GM21526 (cell line): ENCODE measurements around the gene ATAD3A.
"Not testable (repeated sequence)": the region's sequence is repeated elsewhere in the genome, so short reads cannot be mapped to it uniquely, and the experiment has no call there.

Source experiments
- ATAC-seq: cut with Tn5 transposase; IDR thresholded peaks from one replicate; pipeline ENCODE4 v1.9.1; 2021; ENCODE audit warnings: moderate library complexity; ENCODE audit not compliant: unreplicated experiment, low FRiP score

Gene ATAD3A

DNA sequence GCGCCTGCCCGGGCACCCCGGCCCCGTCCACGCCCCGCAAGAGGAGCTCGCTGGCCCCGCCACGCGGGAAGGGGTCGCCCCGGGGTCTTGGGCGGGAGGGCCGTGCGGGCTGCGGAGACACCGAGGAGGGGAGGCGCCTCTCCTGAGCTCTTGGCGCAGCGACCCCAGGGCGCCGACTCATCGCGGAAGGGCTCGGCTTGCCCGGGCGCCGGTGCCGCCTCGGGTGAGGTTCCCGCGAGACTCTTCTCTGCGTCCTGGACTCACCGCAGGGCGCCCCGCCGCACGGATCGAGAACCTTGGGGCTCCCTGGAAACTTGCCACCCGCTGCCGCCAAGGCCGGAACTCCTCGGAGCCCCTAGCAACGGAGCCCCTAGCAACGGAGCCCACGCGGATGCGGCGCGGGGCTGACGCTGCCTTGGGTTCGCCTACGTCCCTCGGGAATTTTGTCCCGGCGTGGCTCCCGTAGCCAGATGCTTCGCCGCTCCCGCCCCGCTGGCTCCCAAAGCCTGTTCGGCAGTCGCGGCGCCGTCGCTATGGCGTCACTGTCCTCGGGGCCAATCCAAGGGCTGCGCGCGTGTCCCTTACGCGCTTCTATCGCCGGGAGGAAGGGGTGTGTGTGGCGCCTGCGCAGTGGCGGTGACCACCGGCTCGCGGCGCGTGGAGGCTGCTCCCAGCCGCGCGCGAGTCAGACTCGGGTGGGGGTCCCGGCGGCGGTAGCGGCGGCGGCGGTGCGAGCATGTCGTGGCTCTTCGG lies at the start of gene ATAD3A:
TSS of gene ATAD3A (plus strand) at position 630 of the 753 bp plus-strand sequence. CDS start at position 737, 107 bp downstream.
- peak; percentile 77 for ATAC-seq

DNA sequence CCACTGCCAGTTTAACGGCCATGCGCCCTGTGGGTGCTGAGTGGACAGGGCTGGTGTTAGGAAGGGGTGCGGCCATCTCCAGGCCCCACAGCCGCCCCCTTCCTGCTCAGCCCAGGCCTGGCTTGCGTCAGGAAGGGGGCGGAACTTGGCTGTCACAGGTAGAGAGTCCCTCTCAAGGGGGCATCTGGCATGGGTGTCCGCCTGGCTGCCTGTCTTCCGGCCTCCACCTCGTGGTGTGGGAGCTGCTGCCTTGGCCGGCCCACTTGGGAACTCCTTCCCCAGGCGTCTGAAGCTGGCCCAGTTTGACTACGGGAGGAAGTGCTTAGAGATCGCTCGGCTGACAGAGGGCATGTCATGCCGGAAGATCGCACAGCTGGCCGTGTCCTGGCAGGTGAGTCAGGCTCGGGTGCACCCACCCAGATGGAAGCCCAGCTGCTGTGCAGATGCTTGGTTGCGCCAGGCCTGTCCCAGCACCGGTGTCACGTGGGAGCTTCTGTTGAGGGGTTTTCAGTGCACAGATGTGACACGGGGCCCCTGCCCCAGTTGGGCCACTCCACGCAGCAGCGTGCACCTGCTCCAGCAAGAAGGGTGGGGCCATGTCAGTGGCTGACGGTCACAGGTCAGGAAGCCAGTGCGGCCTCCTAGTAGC lies 49.5 kb upstream of the ATAD3A start:
- no peak for ATAC-seq

DNA sequence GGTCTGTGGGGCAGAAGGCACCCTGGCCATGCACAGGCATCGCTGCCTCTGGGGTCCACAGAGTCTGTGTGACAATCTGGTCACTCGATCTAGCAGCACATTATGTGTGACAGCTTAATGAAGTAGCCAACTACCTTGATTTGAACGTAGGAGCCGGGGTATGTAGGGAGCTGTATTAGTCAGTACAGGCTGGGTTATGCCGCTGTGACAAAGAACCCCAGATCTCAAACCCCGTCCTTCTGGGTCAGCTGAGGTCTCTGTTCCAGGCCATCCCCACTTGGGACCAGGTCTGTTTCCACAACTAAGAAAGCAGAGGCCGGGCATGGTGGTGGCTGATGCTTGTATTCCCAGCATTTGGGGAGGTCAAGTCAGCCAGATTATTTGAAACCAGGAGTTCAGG lies 48.6 kb upstream of the ATAD3A start:
- no peak for ATAC-seq

DNA sequence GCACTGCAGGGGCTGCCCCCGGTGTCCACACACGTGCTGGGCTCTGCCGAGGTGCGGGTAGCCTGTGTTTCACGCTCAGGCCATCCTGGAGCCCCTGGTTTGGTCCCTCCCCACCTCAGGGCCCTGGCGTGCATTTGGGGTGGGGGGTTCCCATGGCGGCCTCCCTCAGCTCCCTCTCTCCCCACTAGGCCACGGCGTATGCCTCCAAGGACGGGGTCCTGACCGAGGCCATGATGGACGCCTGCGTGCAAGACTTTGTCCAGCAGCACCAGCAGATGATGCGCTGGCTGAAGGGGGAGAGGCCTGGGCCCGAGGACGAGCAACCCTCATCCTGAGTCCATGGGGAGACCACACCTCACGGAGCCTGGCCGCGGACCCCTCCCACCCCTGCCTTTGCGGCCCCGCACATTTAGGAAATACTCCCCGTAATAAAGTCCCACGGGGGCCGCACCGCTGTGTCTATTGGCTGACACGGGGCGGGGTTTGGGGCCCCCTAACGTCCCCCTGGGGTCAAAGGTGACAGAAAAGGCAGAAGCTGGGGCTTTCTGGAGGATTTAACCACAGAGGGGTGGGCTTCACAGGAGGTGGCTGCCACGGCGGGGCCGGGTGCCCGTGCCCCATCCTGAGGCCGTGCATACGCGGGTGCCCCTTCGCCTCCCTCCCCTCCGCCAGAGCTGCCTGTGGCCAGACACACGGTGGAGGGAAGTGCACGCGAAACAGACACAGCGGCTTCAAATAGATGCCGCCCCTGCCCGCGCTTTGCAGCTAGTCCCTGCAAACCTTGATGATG lies 43.6 kb upstream of the ATAD3A start:
- not testable (repeated sequence) for ATAC-seq

DNA sequence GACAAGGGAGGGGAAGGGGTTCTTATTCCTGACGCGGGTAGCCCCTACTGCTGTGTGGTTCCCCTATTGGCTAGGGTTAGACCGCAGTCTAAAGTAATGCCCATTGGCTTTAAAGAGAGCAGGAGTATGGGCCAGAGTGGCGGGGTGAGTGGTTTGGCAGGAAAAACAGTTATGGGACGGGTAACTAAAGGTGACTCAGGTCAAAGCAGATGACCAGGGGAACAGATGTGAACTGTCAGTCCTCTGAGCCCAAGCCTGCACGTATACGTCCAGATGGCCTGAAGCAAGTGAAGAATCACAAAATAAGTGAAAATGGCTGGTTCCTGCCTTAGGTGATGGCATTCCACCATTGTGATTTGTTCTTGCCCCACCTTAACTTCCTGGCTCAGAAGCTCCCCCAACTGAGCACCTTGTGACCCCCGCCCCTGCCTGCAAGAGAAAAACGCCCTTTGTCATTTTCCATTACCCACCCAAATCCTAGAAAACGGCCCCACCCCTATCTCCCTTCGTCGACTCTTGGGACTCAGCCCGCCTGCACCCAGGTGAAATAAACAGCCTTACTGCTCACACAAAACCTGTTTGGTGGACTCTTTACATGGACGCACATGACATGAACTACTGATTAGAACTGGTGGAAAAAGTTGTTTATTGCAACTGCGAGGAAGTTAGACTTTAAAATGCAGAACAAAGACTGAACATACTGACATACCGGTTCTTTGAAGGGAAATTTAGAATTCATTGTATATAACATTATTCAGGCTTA lies 41.2 kb upstream of the ATAD3A start:
- ATAC-seq: no peak

DNA sequence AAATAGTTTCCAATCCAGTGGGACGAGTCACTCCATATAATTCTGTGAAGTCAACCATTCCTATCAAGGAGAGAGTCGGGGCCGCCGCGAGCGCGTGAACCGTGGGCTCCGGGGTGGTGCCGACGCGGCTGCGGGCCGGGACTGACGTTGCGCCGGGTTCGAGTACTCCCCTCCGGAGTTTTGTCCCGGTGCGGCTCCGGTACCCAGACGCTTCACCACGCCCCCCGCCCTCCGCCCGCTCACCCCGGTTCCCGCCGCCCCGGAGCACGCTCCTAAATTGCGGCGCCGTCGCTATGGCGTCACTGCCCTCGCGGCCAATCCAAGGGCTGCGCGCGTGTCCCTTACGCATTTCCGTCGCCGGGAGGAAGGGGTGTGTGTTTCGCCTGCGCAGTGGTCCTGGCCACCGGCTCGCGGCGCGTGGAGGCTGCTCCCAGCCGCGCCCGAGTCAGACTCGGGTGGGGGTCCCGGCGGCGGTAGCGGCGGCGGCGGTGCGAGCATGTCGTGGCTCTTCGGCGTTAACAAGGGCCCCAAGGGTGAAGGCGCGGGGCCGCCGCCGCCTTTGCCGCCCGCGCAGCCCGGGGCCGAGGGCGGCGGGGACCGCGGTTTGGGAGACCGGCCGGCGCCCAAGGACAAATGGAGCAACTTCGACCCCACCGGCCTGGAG lies 40.4 kb upstream of the ATAD3A start, which contains the start of gene ATAD3B:
TSS of gene ATAD3B (plus strand) at position 377 of the 664 bp plus-strand sequence. CDS start at position 497, 120 bp downstream.
- peak; percentile 81 for ATAC-seq

DNA sequence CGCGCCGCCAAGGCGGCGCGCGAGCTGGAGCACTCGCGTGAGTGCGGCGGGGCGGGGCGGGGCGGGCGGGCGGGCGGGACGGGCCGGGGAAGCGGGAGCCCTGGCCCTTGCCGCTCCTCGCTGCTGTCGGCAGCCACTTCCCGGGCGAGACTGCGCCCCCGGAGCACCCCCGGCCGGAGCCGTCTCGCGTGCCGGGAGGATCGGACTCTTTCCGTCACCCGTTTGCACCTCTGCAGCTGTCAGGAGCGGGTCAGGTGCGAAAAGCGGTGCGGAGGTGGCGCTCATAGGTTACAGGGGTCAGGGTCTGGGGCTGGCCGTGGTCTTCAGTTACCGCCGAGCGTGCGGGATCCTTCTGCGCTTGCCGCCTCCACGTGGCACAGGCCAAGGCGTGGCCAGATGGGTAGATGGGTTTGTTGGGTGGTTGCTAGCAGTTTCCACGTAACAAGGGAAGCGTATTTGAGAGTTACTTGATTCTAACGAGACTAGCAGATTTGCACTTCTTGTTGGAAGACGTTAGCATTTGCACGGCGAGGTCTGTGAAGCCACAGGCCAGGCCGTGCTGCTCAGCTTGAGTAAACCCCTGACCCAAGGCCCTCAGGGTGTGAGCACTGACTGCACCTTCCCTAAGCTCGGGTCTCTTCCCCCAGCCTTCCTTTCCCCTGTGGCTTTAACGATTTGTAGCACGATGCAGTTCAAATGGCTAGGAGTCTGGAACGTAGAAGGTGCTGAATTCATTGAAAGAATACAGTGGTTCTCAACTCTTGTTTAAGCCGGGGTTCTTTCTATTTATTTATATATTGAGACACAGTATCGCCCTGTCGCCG lies 39.7 kb upstream of the ATAD3A start:
- not testable (repeated sequence) for ATAC-seq

DNA sequence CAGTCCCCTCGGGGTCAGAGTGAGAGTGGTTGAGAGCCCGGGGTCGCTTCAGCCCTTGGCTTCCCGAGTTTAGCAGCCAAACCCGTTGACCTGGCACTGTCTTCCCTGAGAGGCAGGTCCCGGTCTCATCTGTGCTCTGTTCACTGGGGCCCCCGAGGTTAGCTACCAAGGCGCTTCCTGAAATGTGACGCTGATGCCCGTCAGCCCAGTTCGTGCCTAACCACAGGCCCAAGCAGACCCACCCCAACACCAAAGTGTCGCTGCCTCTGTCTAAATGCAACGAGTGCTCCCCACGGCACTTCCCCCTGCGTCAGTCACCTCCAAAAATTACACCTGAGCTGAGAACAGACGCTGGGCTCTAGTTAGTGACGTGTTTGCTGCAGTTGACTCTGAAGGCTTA lies 36.0 kb upstream of the ATAD3A start:
- not testable (repeated sequence) for ATAC-seq

DNA sequence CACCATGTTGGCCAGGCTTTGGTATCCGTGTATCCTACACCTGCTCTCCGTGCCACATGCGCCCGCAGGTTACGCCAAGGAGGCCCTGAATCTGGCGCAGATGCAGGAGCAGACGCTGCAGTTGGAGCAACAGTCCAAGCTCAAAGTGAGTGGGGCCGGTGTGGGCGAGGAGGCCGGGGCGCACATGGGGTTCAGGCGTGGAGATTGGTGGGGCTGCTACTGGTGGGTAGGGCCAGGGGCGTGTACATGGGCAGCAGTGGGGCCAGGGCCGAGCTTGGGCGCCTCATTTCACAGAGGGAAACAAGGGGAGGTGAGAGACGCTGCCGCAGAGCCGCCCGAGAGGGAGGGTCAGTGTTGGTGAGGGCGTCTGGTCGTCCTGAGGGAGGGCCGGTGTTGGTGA lies 34.8 kb upstream of the ATAD3A start:
- ATAC-seq: no peak

DNA sequence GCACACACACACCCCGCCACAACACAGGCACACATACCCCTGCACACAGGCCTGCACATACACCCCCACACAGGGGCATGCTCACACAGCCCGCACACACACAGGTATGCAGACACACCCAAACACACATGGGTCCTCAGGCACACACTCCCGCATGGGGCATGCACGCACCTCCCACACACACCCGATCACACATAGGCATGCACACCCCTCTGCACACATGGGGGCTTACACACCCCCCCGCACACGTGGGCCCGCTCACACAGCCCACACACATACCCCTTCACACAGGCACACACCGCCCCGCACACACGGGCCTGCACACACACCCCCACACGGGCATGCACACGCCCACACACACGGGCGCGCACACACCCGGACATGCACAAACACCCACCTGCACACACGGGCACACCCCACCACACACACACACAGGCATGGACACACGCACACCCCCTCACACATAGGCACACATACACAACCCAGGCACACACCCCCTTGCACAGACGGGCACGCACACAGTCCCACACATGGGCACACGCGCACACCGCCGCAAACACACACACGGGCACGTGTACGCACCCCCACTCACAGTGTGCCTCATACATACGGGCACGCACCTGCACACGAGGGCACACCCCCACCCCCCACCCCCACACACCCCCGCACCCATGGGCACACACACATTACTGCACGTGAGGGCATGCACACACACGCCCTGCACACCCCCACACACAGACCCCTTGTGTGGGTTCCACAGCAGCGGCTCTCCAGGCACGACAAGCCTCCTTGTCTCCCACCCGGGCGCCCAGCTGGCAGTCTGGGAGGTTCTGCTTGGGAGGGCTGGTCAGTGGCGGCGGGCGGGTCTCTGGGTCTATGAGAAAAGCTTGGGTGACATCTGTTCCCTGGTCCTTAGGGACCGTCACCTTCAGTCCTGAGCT lies 32.1 kb upstream of the ATAD3A start:
- no peak for ATAC-seq

DNA sequence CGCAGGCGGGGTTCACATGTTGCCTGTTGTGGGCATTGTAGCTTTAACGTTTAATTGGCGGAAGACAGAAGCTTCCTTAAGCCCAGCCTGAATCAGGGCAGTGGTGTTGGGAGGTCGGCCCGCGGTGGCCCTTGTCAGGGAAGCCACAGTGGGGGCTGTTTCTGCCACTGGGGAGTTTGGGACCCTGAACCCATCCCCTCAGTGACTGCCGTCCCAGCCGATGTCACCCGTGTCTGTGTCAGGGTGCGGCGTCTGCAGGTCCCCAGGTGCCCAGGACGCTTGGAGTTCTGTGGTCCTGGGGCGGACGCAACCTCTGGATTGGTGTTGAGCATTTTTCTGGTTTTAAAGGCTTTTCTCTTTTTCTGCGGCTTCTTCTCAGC lies 31.5 kb upstream of the ATAD3A start:
- ATAC-seq: not testable (repeated sequence)

DNA sequence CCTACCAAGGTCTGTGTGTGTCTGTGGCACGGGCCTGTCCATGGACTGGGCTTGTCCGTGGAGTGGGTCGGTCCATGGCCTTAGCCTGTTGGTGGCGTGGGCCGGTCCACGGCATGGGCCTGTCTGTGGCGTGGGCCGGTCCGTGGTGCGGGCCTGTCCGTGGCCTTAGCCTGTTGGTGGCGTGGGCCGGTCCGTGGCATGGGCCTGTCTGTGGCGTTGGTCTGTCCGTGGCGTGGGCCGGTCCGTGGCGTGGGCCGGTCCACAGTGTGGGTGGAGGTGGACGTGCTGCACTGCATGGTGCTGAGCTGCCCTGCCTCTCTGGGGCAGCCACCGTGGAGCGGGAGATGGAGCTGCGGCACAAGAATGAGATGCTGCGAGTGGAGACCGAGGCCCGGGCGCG lies 30.2 kb upstream of the ATAD3A start:
- not testable (repeated sequence) for ATAC-seq

DNA sequence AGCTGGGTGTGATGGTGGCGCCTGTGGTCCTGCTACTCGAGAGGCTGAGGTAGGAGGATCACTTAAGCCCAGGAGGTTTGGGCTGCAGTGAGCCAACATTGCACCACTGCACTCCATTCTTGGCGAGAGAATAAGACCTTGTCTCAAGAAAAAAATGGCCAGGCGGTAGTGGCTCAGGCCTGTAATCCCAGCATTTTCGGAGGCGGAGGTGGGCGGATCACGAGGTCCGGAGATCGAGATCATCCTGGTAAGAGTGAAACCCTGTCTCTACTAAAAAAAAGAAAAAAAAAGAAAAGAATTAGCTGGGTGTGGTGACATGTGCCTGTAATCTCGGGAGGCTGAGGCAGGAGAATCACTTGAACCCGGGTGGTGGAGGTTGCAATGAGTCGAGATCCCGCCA lies 29.1 kb upstream of the ATAD3A start:
- no peak for ATAC-seq

DNA sequence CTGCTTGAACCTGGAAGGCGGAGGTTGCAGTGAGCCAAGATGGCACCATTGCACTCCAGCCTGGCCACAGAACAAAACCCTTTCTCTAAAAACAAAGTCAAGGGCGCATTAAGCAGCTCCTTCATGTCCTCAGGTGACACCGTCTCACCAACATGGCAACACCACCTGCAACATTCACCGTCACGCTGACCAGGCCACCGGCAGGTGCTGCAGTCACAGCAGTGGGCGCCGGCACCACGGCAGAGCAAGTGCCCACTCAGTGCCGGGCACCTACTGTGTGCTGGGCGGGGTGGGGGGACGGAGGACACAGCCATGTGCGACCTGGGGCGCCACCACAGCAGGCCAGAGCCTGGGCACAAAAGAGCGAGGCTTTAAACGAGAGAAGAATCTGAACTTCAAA lies 28.2 kb upstream of the ATAD3A start:
- ATAC-seq: no peak

DNA sequence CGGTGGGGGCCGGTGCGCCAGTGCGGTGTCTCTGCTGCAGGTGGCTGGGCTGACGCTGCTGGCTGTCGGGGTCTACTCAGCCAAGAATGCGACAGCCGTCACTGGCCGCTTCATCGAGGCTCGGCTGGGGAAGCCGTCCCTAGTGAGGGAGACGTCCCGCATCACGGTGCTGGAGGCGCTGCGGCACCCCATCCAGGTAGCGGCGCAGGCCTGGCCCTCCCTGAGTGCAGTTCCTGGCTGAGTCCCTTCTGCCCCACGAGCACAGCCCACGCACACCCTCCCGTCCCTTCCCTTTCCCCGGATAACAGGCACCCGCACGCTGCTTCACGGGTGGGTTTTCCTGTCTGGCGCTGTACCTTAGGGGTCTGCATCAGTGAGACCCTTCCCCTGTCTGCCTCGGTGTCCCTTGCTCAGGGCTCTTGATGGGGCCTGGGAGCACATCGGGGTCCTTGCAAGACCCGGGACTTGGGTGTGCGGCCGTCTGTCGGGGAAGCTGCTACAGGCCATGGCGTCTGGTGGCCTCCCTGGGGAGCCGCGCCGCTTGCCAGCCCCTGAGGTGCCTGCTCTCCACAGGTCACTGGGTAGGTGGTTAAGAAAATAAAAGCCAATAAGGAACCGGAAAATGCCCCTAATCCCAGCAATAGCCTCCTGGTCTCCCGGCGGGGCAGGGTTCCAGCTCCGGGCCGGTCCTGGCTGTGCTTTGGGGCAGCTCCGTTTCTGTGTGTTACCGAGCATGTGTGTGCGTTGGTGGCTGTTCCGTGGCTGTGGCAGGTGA lies 26.8 kb upstream of the ATAD3A start:
- ATAC-seq: not testable (repeated sequence)

DNA sequence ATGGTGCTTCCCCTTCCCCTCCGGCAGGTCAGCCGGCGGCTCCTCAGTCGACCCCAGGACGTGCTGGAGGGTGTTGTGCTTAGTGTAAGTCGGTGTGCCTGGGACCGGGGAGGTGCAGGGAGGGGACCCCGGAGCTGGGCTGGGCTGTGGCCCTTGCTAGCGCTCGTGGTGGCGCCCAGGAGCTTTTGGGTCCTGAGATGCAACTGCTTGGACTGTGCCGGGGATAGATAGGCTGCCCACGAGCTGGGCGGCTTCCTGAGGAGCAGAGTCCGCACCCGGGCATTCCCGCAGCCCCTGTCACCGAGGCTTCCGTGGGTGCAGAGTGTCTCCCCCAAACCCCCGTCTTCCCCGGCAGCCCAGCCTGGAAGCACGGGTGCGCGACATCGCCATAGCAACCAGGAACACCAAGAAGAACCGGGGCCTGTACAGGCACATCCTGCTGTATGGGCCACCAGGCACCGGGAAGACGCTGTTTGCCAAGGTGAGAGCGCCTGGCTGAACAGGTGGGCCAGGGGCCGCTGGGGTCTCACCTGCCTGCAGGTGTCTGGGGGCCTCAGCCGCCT lies 26.1 kb upstream of the ATAD3A start:
- ATAC-seq: not testable (repeated sequence)

DNA sequence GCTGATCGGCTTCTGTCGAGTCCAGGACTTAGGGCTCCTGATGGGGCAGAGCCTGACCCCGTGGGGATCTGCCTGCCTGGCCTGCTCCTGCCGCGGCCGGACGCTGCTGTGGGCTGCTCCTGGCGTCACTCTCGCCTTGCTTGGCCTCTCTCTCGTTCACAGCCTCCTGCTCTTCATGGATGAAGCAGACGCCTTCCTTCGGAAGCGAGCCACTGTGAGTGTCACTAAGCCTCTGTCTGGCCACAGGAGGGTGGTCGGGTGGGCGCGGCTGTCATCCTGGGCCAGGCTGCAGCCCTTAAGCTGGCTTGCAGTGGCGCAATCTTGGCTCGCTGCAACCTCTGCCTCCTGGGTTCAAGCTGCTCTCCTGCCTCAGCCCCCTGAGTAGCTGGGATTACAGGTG lies 24.3 kb upstream of the ATAD3A start:
- no peak for ATAC-seq
